ENCODE data around the gene SYDE1. TPM values are rescaled to one million over a fixed set of nuclear protein-coding genes. Genes with fewer than 3 reads are reported as not detected.

The SYDE1 gene
- total and polyA plus RNA-seq, 4 donors, result 0.72 to 4.2 (median 3.7) TPM

DNA sequence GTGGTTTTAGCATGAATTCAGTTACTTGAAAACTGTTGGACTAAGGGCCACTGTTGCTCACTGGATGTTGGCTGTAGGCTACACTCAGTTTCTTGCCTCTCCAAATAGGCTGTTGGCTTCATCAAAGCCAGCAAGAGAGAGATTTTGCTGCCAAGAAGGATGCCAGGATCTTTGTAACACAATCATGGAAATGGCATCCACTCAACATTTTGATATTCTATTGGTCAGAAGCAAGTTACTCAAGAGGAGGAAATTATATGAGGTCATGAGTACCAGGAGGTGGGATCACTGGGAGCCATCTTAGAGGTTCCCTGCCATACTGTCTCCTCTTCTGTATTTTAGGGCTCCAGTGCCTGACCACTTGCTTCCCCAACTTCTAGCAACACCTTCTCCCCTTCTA lies 30.6 kb downstream of the SYDE1 start:
- no peak overlapping the region for H3K27ac ChIP-seq (ENCODE audit: low read depth in 1 of 2, low read length in 2 of 2)
- no peak overlapping the region for H3K4me3 ChIP-seq (ENCODE audit: low read depth in 1 of 3, low read length in 3 of 3)
- DNase-seq (ENCODE audit: low spot score), result no peak
- peaks cover 0 to 2% (median 0%) of the 10 kb centered on the region in 4 donors for H3K27me3 ChIP-seq (ENCODE audit: control insufficient read depth in 4 of 4, insufficient read depth in 4 of 4, low read length in 3 of 4)
- H3K36me3 ChIP-seq (ENCODE audit: control insufficient read depth in 4 of 4, insufficient read depth in 3 of 4, low read depth in 1 of 4, low read length in 3 of 4), result no peaks in the 10 kb centered on the region
- peaks cover 0 to 4% (median 0%) of the 10 kb centered on the region in 4 donors for H3K9me3 ChIP-seq (ENCODE audit: control insufficient read depth in 4 of 4, low read length in 3 of 4)
- no peaks in the 10 kb centered on the region for H3K4me1 ChIP-seq (ENCODE audit: control insufficient read depth in 4 of 4, insufficient read depth in 4 of 4, low read length in 3 of 4)
- H3K9ac ChIP-seq (ENCODE audit: low read depth in 1 of 2, low read length in 2 of 2), result no peak overlapping the region
- TF ChIP-seq RAD21 (IDR thresholded peaks at IDR 0.05) (no peak), YY1 (IDR thresholded peaks at IDR 0.05) (no peak), FOXA1 (IDR thresholded peaks at IDR 0.05) (no peak), RXRA (IDR thresholded peaks at IDR 0.05) (no peak)
- TF ChIP-seq, protein P1, sequence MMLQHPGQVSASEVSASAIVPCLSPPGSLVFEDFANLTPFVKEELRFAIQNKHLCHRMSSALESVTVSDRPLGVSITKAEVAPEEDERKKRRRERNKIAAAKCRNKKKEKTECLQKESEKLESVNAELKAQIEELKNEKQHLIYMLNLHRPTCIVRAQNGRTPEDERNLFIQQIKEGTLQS (IDR thresholded peaks at IDR 0.05), result no peak
- TF ChIP-seq, protein P2, sequence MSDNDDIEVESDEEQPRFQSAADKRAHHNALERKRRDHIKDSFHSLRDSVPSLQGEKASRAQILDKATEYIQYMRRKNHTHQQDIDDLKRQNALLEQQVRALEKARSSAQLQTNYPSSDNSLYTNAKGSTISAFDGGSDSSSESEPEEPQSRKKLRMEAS (IDR thresholded peaks at IDR 0.05), result no peak
- TF ChIP-seq, protein P3, sequence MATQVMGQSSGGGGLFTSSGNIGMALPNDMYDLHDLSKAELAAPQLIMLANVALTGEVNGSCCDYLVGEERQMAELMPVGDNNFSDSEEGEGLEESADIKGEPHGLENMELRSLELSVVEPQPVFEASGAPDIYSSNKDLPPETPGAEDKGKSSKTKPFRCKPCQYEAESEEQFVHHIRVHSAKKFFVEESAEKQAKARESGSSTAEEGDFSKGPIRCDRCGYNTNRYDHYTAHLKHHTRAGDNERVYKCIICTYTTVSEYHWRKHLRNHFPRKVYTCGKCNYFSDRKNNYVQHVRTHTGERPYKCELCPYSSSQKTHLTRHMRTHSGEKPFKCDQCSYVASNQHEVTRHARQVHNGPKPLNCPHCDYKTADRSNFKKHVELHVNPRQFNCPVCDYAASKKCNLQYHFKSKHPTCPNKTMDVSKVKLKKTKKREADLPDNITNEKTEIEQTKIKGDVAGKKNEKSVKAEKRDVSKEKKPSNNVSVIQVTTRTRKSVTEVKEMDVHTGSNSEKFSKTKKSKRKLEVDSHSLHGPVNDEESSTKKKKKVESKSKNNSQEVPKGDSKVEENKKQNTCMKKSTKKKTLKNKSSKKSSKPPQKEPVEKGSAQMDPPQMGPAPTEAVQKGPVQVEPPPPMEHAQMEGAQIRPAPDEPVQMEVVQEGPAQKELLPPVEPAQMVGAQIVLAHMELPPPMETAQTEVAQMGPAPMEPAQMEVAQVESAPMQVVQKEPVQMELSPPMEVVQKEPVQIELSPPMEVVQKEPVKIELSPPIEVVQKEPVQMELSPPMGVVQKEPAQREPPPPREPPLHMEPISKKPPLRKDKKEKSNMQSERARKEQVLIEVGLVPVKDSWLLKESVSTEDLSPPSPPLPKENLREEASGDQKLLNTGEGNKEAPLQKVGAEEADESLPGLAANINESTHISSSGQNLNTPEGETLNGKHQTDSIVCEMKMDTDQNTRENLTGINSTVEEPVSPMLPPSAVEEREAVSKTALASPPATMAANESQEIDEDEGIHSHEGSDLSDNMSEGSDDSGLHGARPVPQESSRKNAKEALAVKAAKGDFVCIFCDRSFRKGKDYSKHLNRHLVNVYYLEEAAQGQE (IDR thresholded peaks at IDR 0.05), result no peak

DNA sequence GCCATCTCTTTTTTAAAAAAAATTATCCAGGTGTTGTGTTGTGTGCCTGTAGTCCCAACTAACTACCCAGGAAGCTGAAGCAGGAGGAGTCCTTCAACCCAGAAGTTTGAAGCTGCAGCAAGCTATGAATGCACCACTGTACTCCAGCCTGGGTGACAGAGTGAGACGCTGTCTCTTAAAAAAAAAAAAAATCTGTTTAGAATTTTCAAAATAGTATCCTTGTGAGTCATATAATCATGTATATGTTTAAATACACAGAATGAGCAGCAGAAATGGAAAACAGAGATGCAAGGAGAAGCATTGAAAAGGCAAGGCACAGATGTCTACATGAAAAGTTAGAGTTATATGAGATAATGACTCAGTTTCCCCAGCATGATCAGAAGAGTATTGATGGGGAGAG lies 31.2 kb downstream of the SYDE1 start:
- H3K27me3 ChIP-seq (ENCODE audit: control insufficient read depth in 4 of 4, insufficient read depth in 4 of 4, low read length in 3 of 4), result peaks cover 0 to 2% (median 0%) of the 10 kb centered on the region in 4 donors
- TF ChIP-seq, protein P1 (IDR thresholded peaks at IDR 0.05), result no peak
- TF ChIP-seq JUND (IDR thresholded peaks at IDR 0.05), result no peak
- TF ChIP-seq, protein P3 (IDR thresholded peaks at IDR 0.05), result no peak
- TF ChIP-seq YY1 (IDR thresholded peaks at IDR 0.05), result no peak
- no peak for TF ChIP-seq HNF4A (conservative IDR thresholded peaks at IDR 0.05)
- WGBS, result 60% methylated on average over 1 of the region's 1 CpG
- no peak overlapping the region for H3K27ac ChIP-seq (ENCODE audit: low read depth in 1 of 2, low read length in 2 of 2)
- H3K9ac ChIP-seq (ENCODE audit: low read depth in 1 of 2, low read length in 2 of 2), result no peak overlapping the region
- no peak overlapping the region for H3K4me3 ChIP-seq (ENCODE audit: low read depth in 1 of 3, low read length in 3 of 3)
- H3K4me1 ChIP-seq (ENCODE audit: control insufficient read depth in 4 of 4, insufficient read depth in 4 of 4, low read length in 3 of 4), result no peaks in the 10 kb centered on the region
- no peak for DNase-seq (ENCODE audit: low spot score)
- H3K36me3 ChIP-seq (ENCODE audit: control insufficient read depth in 4 of 4, insufficient read depth in 3 of 4, low read depth in 1 of 4, low read length in 3 of 4), result no peaks in the 10 kb centered on the region
- H3K9me3 ChIP-seq (ENCODE audit: control insufficient read depth in 4 of 4, low read length in 3 of 4), result peaks cover 0 to 4% (median 0%) of the 10 kb centered on the region in 4 donors
